NT2/D1 (cell line): ENCODE results near the gene CSAD.

Experiments
- SUZ12 ChIP-seq: IDR thresholded peaks from 2 replicates; pipeline ENCODE4 v1.6.1; 2011; ENCODE audit not compliant: insufficient read length, insufficient read depth; ENCODE audit errors: extremely low read depth
- ZNF274 ChIP-seq: IDR thresholded peaks from 2 replicates; pipeline ENCODE4 v1.6.1; 2011; ENCODE audit warnings: mild to moderate bottlenecking, low read depth, low read length

GRCh38 chr12:53192531-53193021 lies 11.9 kb upstream of the CSAD start:
- TF ChIP-seq SUZ12 (no peak), ZNF274 (no peak)
